GM23248 (cell line): ENCODE measurements around the gene EVA1B.

Experiments
- EZH2 ChIP-seq: fragments of 200-600 bp; sonication (generic); IDR thresholded peaks from 2 replicates; pipeline ENCODE4 v1.6.1; 2018; ENCODE audit warnings: antibody characterized with exemption, mild to moderate bottlenecking; ENCODE audit not compliant: insufficient read depth, poor library complexity, severe bottlenecking
- EZH2phosphoT487 ChIP-seq: fragments of 200-600 bp; sonication (generic); IDR thresholded peaks from 2 replicates; pipeline ENCODE4 v1.6.1; 2018; ENCODE audit warnings: antibody characterized with exemption, moderate library complexity, mild to moderate bottlenecking, low read depth; ENCODE audit not compliant: insufficient read depth

DNA sequence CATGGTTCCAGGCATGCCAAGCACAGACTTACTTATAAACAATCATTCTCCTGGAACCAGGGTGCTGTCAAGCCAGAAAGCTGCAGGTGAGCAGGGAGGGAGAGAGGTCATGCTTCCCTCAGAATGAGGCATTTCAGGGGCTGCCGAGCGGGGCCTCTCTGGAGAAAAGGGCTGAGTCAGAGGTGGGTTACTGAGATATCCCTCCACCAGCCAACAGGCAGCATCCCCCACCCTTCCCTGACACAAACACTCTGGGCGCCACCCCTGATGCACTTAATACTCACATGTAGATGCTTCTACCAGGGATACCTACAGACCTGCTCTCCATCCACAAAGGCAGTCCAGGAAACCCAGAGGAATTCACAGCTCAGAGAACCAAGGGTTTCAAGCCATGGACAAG lies 49.2 kb upstream of the EVA1B start:
- TF ChIP-seq EZH2 (no peak), EZH2phosphoT487 (no peak)
